Right cardiac atrium (tissue), 5 donors: Measurements from ENCODE around the gene FAM163B. TPM values are rescaled to one million over a fixed set of nuclear protein-coding genes. Genes with fewer than 3 reads are reported as not detected.
A peak's percentile ranks its signal among the peaks of the same experiment; 100 is the strongest.

Experiments
- ATAC-seq, 2 donors: fragments of 200-7000 bp; cut with Tn5 transposase; one replicate each; pipeline versions ENCODE4 v1.8.0 to v1.9.1; 2020; ENCODE audit warnings: moderate library complexity in 2 of 2, mild to moderate bottlenecking in 1 of 2
- DNase-seq, 3 donors: peaks; one replicate each; pipeline ENCODE4 v3.0.0-alpha.2; 2020
- H3K27ac ChIP-seq: one replicate; pipeline ENCODE4 v1.5.1; 2013; ENCODE audit warnings: mild to moderate bottlenecking, low read length, control low read depth, moderate library complexity
- H3K27me3 ChIP-seq: one replicate; pipeline ENCODE4 v1.6.1; 2013; ENCODE audit not compliant: control insufficient read depth, insufficient read depth
- H3K4me1 ChIP-seq: one replicate; pipeline ENCODE4 v1.6.1; 2013; ENCODE audit warnings: low read length; ENCODE audit not compliant: control insufficient read depth, insufficient read depth
- H3K4me3 ChIP-seq: one replicate; pipeline ENCODE4 v1.5.1; 2013; ENCODE audit warnings: low read length, control low read depth
- H3K9me3 ChIP-seq: one replicate; pipeline ENCODE4 v1.6.1; 2013; ENCODE audit warnings: low read length; ENCODE audit not compliant: control insufficient read depth
- WGBS: extraction: QIAGEN DNeasy Blood & Tissue Kit; methylation state at CpG from one replicate; pipeline ENCODE4 v1.1.7; 2013; 5-methylcytosine and 5-hydroxymethylcytosine counted together
- intact Hi-C, 4 donors: fragments of 100-400 bp; cut with DNase I; formaldehyde crosslinking; loops; one replicate each; pipeline versions ENCODE4 v1.11.0 to v1.14.0; 2022 to 2023
- polyA plus RNA-seq: library from polyadenylated mRNA; stranded (reverse); fragments of 200-250 nt; gene quantifications from one replicate; pipeline ENCODE4 v1.2.3, GENCODE V29; 2013
- total RNA-seq, 4 donors: library from RNA; stranded (reverse); fragmentation: NEBNext Ultra II Directional; extraction: Animal tissue kit (Norgen Biotek cat#: 25700); gene quantifications; one replicate each; pipeline ENCODE4 v1.2.1, GENCODE V29; 2021
- donor health status: healthy with polysubstance abuse.
- donor health status: DM: no; HTN: yes; CAD: no.
- donor health status: DM: no; HTN: no; CAD: no.
- donor health status: DM: no; HTN: yes; CAD: no; lungs with severe emphysema.
- donor health status: DM: yes; HTN: yes; CAD: no.

The FAM163B gene
- total and polyA plus RNA-seq, 5 donors, result 1.2 to 5.4 (median 1.6) TPM

GRCh38 chr9:133605446-133605845 lies 3.7 kb downstream of the FAM163B start:
- Histone ChIP-seq H3K4me1 (no peaks in the 10 kb centered on the region), H3K9me3 (no peaks in the 10 kb centered on the region), H3K27ac (no peak overlapping the region), H3K27me3 (no peaks in the 10 kb centered on the region), H3K4me3 (no peak overlapping the region)
- 88% methylated on average over 17 of the region's 17 CpGs for WGBS
- ATAC-seq, result no peak
- intact Hi-C loops, result no loop called here
- peak in 1 of 3 donors; percentile 38 for DNase-seq

GRCh38 chr9:133604856-133605255 lies 4.3 kb downstream of the FAM163B start:
- Histone ChIP-seq H3K9me3 (no peaks in the 10 kb centered on the region), H3K4me3 (no peak overlapping the region), H3K27me3 (no peaks in the 10 kb centered on the region), H3K4me1 (no peaks in the 10 kb centered on the region), H3K27ac (no peak overlapping the region)
- ATAC-seq, result no peak
- WGBS, result 63% methylated on average over 14 of the region's 14 CpGs
- peak in 1 of 3 donors; percentile 42 for DNase-seq
- intact Hi-C loops, result no loop called here

- ATAC-seq (no peak), DNase-seq (peak in 1 of 3 donors; percentile 33)
- Histone ChIP-seq H3K4me1 (no peaks in the 10 kb centered on the region), H3K27ac (no peak overlapping the region), H3K27me3 (no peaks in the 10 kb centered on the region), H3K9me3 (no peaks in the 10 kb centered on the region), H3K4me3 (no peak overlapping the region)
- WGBS, result 36% methylated on average over 5 of the region's 5 CpGs
- intact Hi-C loops, result no loop called here
Measured at GRCh38 chr9:133604214-133604613, 5.0 kb downstream of the FAM163B start.

- no peak for DNase-seq
- WGBS, result 50% methylated on average over 14 of the region's 14 CpGs
Measured at GRCh38 chr9:133603135-133603927, 5.9 kb downstream of the FAM163B start.

GRCh38 chr9:133602277-133602676 lies 6.9 kb downstream of the FAM163B start:
- H3K4me1 ChIP-seq, result no peaks in the 10 kb centered on the region
- peak in 1 of 3 donors; percentile 33 for DNase-seq
- 71% methylated on average over 10 of the region's 10 CpGs for WGBS
- intact Hi-C loops, result no loop called here
- no peak overlapping the region for H3K4me3 ChIP-seq
- H3K27ac ChIP-seq, result no peak overlapping the region
- H3K27me3 ChIP-seq, result no peaks in the 10 kb centered on the region
- no peak for ATAC-seq
- H3K9me3 ChIP-seq, result no peaks in the 10 kb centered on the region

More at GRCh38 chr9:133603135-133603927, 5.9 kb downstream of the FAM163B start:
- no peaks in the 10 kb centered on the region for H3K27me3 ChIP-seq
- no peak overlapping the region for H3K27ac ChIP-seq
- no peak for ATAC-seq
- no peaks in the 10 kb centered on the region for H3K9me3 ChIP-seq
- H3K4me3 ChIP-seq, result no peak overlapping the region
- H3K4me1 ChIP-seq, result no peaks in the 10 kb centered on the region
- intact Hi-C loops, result no loop called here

- 79% methylated on average over 10 of the region's 10 CpGs for WGBS
- ATAC-seq (no peak), DNase-seq (peak in 1 of 3 donors; percentile 21)
- Histone ChIP-seq H3K4me3 (no peak overlapping the region), H3K27ac (no peak overlapping the region), H3K27me3 (no peaks in the 10 kb centered on the region), H3K4me1 (no peaks in the 10 kb centered on the region), H3K9me3 (no peaks in the 10 kb centered on the region)
- intact Hi-C loops, result no loop called here
Measured at GRCh38 chr9:133601746-133602145, 7.4 kb downstream of the FAM163B start.

GRCh38 chr9:133600739-133601138 lies 8.4 kb downstream of the FAM163B start:
- Histone ChIP-seq H3K27me3 (no peaks in the 10 kb centered on the region), H3K4me3 (no peak overlapping the region), H3K4me1 (no peaks in the 10 kb centered on the region), H3K9me3 (no peaks in the 10 kb centered on the region), H3K27ac (no peak overlapping the region)
- DNase-seq, result no peak
- ATAC-seq, result no peak
- WGBS, result 54% methylated on average over 7 of the region's 7 CpGs
- intact Hi-C loops, result no loop called here

- Histone ChIP-seq H3K4me3 (no peak overlapping the region), H3K27ac (no peak overlapping the region), H3K27me3 (no peaks in the 10 kb centered on the region), H3K4me1 (no peaks in the 10 kb centered on the region), H3K9me3 (no peaks in the 10 kb centered on the region)
- DNase-seq (peak in 1 of 3 donors; percentile 0), ATAC-seq (no peak)
- intact Hi-C loops, result loop anchor here in 1 of 4 donors (10.0 kb wide), 1 partner anchor 75 kb away; no protein-coding TSS in a partner anchor
- WGBS, result 95% methylated on average over 6 of the region's 6 CpGs
Measured at GRCh38 chr9:133599470-133600173, 9.6 kb downstream of the FAM163B start.

GRCh38 chr9:133598978-133599377 lies 10.2 kb downstream of the FAM163B start:
- no peaks in the 10 kb centered on the region for H3K27me3 ChIP-seq

GRCh38 chr9:133597316-133597957 lies 11.8 kb downstream of the FAM163B start:
- intact Hi-C loops, result loop anchor here in 1 of 4 donors (10.0 kb wide), 1 partner anchor 77 kb away; no protein-coding TSS in a partner anchor
- ATAC-seq (no peak), DNase-seq (no peak)
- 81% methylated on average over 7 of the region's 7 CpGs for WGBS
- Histone ChIP-seq H3K4me3 (no peak overlapping the region), H3K27me3 (no peaks in the 10 kb centered on the region), H3K9me3 (no peaks in the 10 kb centered on the region), H3K27ac (no peak overlapping the region), H3K4me1 (no peaks in the 10 kb centered on the region)

More at GRCh38 chr9:133598978-133599377, 10.2 kb downstream of the FAM163B start:
- H3K4me3 ChIP-seq, result no peak overlapping the region
- H3K9me3 ChIP-seq, result no peaks in the 10 kb centered on the region
- H3K27ac ChIP-seq, result no peak overlapping the region
- H3K4me1 ChIP-seq, result no peaks in the 10 kb centered on the region
- DNase-seq (peak in 1 of 3 donors; percentile 25), ATAC-seq (no peak)
- 86% methylated on average over 7 of the region's 7 CpGs for WGBS
- intact Hi-C loops, result loop anchor here in 1 of 4 donors (10.0 kb wide), 1 partner anchor 76 kb away; no protein-coding TSS in a partner anchor
